ENCODE measurements around the gene SLC39A7.

GRCh38 chr6:33171016-33171879 is 29.4 kb upstream of the SLC39A7 start:
- no peak for TF ChIP-seq CTCF (IDR thresholded peaks at IDR 0.05)
- TF ChIP-seq POLR2A (IDR thresholded peaks at IDR 0.05), result no peak
- no peak for TF ChIP-seq EP300 (IDR thresholded peaks at IDR 0.05)
